Measurements from ENCODE around the gene DKK1.
A peak's percentile ranks its signal among the peaks of the same experiment; 100 is the strongest.
"Not testable (repeated sequence)": the region's sequence is repeated elsewhere in the genome, so short reads cannot be mapped to it uniquely, and the experiment has no call there.

DKK1 gene

DNA sequence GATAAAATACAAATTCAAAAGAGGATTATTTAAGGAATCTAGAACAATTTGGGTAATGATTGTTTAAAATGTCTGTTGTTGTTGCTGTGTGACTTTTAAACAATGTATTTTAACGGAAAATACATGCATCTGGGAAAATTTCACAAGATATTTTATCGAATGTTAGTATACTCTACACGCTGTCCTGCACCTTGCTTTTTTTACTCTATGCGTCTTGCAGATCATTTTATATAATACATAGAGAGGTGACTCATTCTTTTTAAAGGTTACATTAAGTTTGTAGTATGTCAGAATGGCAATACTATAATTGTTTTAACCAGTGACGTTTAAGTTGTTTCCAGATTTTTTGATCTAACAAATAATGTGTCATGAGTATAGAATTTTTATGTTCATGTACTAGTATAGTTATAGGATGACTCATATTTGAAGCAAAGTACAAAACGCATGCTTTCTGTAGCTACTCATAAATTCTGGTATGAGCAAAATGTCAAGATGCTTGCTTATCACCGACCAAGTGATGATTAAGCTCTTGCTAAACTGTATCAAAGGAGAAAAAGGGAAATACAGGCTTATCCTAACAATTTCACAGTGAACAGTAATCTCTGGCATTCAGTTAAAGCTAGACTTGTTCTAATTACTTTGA lies 4.9 kb downstream of the DKK1 start:
- peak; percentile 17 for DNase-seq

DNA sequence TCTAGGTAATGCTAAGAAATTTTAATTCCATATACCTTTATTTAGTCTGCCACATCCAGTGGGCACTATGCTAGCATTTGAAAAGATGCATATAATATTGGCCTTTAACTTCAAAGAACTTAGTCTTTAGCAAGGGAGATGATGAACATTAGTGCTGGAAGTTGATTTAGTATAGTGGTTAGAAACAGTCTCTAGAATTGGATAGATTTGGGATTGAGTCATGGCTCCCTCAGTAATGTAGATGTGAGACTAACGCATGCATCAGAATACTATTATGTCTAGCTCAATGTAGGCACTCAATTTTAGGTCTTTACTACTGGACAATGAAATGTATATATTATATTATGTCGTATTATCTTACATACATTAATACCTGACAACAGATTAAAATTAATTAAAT lies 5.8 kb downstream of the DKK1 start:
- no peak for DNase-seq

DNA sequence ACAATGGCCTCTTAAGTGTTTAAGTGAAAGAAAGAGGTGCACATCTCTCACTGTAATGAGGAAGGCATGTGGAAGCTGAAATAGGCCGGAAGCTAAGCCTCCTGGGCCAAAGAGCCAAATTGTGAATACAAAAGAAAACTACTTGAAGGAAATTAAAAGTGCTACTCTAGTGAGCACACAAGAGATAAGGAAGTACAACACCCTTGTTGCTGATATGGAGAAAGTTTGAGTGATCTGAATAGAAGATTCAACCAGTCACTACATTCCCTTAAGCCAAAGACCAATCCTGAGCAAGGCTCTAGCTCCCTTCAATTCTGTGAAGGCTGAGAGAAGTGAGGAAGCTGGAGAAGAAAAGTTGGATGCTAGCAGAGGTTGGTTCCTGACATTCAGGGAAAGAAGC lies 8.2 kb downstream of the DKK1 start:
- DNase-seq, result no peak

DNA sequence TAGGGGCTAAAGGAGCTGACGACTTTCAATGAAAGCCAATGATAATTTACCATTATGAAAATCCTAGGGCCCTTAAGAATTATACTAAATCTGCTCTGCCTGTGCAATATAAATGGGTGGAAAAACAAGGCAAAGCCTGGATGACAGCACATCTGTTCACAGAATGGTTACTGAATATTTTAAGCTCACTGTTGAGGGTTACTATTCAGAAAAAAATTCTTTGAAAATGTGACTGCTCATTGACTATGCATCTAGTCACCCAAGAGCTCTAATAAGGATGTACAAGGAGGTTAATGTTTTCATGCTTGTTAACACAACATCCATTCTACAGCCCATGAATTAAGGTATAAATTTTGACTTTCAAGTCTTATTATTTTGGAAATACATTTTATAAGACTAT lies 8.9 kb downstream of the DKK1 start:
- no peak for DNase-seq

DNA sequence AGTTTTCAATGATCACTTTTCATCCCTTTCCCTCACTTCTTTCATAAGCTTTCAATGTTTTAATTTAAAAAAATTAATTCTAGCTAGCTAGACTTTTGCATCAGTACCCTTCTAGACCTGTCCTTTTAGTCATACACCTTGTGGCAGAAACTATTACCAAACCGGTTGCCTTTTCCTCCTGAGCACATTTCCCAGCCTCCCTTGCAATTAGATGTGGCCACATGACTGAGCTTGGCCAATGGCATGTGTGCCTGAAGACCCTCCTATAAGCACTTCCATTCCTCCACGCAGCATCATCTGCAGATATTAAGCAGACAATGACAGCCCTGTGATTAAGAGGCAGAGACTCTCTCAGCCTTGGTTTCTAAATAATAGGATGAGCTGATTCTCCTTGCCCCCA lies 12.3 kb downstream of the DKK1 start:
- no peak for DNase-seq

DNA sequence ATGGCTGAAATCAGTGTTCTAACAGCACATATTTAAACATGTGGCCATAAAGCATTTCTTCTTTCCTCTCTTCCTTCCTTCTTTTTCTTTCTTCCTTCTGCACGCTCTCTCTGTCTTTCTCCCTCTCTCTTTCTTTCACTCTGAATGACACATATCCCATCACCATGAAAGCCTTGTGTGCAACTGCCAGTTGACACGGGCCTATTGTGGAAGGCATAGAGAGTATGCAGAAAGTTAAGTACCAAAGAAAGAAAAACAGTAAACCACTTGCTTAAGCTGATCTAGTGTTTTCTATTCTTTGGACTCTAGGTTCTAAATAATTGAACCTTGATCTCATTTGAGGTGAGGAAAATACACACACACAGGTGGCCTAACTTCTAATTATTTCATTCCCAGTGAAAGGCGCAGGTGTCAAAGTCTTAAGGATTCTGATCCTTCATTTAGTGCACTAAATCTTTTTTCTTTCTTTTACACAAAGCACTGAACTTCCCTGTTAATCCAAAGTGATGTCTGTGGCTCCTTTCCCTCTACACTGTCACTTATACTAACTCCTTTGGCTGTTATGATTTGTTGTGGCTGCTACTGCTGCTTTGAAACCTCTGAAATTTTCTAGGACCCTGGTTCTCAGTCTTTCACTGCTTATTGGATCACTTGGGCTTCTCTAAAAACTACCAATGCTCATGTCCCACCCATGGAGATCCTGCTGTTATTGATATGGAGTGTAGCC lies 17.7 kb downstream of the DKK1 start:
- no peak for DNase-seq

DNA sequence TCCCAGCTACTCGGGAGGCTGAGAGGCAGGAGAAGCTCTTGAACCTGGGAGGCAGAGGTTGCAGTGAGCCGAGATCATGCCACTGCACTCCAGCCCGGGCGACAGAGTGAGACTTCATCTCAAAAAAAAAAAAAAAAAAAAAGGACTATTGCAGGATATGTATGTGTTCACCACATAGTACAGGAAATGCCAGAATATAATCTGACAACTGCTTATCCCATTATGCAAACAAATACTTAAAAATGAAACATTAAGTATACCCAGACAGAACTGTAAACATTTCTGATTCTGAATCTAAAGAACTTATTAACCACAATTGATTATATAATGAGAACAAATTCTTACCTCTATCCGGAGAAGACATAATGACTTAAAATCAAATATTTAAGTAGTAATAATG lies 18.7 kb downstream of the DKK1 start:
- DNase-seq, result peak; percentile 24

DNA sequence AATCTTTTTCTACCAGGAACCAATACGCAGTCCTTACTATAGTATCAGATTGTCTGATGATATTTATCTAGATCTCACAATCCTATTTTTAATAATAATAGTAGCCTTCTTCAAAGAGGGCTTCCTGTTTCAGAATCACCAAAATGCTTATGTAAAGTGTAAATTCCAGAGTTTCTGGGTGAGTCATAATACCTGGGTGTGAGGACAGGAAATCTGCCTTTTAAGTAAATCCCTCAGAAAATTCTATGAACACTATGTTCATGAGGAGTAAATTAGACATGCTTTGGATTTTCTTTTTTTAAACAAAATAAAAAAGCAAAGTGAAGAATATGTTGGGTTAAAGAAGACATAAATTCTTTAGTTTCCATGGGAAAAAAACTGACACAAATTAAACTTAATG lies 20.5 kb downstream of the DKK1 start:
- peak; percentile 50 for DNase-seq

DNA sequence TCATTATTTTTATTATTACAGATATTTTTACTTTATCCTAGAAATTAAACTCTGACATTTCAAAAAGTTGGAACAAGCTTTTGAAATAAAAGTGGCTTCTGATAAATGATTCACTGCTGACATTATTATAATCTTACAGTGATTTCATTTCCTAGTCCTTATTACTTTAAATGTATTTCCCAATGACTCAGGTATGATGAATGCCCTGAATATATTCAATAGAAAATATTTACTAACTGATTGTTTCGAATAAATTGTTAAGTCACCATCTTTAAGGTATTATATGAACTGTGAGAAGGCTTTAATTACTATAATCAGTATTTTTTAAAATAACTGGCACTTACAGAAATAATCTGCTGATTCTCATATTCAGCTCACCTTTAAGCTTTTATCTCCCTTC lies 21.6 kb downstream of the DKK1 start:
- no peak for DNase-seq

DNA sequence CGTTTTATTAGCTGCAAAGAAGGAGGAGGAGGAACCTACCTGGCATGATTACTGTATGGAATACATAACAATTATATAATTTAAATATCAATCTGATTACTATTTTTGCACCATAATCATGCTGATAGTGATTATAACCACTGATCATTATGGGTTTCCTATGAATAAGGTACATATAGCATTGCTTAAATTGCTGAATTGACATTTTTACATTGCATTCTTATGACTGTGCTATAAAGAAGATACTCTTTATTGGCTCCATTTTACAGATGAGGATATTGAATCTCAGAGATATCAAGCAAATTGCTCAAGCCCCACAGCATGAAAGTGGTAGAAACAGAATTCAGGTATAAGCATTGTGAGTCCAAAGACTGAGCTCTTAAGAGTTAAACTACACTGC lies 23.1 kb downstream of the DKK1 start:
- no peak for DNase-seq

DNA sequence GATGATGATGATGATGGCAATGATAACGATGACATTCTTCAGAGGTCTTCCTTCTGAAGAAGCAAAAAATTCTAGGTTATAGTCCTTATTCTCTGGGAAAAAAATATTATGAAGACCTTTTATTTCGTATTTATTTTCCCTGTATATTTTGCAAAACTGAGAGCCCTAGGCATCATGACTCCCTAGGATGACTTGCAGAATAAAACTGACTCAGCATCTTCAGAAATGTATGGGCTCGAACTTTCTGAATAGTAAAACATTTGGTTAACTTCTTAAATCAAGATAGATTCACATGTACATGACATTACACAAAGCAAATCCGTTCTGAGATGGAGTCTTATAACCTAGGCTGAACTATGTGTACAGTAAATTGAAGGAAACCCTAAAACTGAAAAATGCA lies 29.4 kb downstream of the DKK1 start:
- no peak for DNase-seq

DNA sequence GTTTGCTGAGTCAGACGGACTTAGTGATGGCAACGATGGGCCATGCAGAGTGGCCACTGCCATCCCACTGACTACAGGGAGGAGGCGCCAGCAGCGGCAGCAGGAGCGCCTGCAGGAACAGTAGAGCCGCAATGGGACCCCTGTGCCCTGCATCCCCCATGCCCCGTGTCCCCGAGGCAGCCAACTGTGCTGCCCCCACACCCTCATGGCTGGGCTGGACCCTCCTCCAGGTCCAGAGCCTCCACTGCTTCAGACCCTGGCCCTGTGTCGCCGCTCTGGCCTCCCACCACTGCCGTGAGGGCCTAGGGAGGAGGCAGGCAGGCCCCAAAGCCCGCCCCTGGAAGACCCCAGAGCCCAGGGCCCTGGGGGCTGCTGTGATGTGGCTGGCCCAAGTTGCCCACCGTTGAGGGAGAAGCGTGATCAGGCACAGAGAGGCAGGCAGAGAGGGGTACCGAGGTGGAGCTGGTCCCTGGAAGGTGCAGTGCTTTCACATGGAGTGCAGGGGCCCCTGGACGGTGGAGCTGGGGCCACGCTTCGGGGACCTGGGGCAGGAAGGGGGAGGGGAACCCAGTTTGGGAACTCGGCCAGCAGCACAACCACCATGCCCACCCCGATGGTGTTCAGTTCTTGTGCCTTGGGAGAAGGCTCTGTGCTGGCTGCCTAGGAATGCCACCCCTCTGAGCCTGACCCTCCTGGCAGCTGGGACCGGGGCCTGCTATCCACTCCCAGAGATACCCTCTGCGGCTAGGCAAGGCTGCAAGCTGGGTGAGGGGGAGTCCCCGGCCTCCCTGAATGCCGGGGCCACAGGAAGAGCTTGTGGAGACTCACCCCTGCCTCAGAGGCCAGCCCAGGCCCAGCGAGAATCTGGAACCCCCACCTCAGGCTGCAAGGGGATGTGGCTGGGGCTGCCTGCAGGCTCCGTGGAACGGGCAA lies 32.6 kb downstream of the DKK1 start:
- no peak for DNase-seq

DNA sequence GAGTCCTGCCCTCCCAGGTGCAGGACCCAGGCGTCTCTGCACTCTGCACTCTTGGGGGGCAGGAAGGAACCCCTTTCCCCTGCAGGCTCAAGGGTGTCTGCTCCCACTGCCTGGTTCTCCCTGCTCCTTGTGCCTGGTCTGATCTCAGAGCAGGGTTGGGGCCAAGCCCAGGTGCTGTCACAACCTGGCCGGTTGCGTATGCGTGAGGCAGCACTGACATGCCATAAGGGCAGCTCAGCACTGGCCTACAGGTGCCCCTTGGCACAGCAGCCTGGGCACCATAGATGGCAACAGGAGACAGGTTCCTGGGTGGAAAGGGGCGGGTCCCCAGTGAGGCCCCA lies 33.2 kb downstream of the DKK1 start:
- DNase-seq, result no peak

DNA sequence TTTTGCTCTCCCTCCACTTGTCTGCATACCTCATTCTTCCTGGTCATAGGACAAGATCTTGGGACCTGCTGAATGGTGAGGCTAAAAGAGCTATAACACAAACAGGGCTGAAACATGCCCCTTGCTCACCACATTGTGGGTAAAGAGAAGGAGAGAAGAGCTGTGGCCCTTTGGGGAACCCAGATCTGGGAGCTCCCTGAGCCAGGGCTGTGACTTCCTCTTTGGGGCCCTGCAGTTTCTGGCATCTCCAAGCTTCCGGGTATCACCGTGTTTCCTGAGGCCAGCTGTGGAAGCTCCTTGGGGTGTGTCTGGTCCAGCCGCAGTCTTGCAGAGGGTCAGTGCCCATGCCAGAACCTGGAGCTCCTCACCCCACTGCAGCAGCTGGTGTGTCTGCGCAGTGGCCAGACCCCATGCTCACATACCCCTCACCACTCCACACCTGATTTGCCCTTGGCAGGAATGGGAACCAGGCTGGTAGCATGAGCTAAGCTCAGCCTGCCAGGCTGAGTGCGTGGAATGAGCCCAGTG lies 34.0 kb downstream of the DKK1 start:
- DNase-seq, result no peak

DNA sequence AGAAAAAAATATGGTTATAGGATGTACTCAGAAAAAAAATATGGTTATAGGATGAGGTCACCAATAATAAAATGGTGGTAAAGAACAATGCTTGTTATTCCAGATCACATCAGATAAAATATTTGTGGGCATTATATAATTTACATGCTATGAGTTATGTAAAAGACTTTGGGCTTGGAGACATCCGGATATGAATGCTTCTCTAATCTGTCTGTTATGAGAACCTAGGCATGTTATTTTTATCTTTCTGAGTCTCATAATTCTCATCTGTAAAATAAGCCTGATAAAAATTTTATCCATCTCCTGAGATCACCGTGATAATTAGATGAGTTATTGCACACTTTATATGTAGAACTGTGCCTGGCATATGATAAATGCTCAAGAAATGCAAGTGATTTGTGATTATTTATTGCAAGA lies 37.8 kb downstream of the DKK1 start:
- DNase-seq, result no peak

DNA sequence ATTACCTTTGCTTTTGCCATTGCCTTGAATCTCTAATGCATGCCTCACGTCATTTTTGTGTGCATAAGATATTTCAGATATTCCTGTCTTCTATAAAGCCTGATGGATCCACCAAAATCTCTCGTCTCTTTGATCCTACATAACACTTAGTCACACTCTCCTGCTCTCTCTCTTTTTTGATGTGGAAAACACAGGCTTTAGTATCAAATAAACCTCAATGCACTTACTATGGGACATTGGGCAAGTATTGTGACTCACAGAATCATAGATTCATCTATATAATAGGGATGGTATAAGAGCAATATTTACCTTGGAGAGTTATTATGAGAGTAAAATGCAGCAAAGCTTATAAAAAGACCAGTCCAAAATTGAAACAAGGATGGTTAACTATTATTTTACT lies 39.1 kb downstream of the DKK1 start:
- DNase-seq, result no peak

DNA sequence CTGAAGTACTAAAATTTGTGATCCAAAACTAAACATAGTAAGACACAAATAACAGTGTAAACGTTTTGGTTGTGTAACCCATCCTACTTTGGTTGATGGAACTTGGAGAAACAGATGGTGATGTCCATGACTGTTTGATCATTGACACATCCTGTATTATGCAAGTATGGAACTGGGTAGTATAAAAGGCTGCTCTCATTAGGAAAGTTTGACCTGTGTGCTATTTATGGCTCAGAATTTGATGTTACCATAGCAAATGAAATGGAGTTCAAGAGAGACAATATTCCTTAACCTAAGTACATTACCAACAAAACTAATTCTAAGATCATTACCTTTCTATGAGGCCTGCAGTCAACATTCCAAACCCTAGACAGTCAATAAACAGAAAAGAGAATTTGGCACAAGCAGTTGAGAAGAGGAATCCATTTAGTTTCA lies 39.9 kb downstream of the DKK1 start:
- DNase-seq, result no peak

DNA sequence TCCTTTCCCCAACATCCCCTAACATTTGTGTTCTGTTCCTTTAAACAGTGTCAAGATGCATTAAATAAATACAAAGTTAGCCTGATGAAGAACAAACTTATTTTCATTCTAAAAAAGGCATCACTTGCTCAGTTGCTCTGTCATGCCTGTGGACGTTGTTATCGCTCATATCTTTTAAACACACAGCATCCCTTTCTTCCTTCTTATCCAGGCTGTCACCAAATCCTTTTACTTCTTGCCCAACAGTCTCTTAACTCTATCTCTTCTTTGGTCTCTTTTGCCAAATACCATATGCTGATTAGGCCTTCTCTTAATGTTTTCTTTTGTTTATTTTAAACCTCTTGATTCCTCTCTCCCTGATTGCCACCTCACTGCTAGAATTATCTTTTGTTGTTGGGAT lies 43.9 kb downstream of the DKK1 start:
- DNase-seq, result no peak

DNA sequence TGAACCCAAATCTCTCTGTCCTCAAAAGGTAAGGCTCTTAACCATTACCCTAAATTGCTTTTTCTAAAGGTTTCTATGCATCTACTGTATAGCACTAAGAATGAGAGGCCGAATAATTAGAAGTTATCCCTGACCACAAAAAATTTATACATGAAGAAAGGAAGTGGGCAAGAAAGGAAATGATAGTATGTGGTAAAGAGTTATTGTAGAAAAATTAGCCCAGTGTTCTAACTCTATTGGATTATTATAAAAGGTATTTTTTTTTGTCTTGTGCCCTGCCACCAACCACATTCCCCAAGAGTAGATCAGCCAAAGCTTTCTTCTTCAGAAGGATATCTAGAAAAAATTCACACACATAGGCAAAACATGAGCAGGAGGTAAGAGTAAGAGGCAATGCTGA lies 45.4 kb downstream of the DKK1 start:
- DNase-seq, result no peak

DNA sequence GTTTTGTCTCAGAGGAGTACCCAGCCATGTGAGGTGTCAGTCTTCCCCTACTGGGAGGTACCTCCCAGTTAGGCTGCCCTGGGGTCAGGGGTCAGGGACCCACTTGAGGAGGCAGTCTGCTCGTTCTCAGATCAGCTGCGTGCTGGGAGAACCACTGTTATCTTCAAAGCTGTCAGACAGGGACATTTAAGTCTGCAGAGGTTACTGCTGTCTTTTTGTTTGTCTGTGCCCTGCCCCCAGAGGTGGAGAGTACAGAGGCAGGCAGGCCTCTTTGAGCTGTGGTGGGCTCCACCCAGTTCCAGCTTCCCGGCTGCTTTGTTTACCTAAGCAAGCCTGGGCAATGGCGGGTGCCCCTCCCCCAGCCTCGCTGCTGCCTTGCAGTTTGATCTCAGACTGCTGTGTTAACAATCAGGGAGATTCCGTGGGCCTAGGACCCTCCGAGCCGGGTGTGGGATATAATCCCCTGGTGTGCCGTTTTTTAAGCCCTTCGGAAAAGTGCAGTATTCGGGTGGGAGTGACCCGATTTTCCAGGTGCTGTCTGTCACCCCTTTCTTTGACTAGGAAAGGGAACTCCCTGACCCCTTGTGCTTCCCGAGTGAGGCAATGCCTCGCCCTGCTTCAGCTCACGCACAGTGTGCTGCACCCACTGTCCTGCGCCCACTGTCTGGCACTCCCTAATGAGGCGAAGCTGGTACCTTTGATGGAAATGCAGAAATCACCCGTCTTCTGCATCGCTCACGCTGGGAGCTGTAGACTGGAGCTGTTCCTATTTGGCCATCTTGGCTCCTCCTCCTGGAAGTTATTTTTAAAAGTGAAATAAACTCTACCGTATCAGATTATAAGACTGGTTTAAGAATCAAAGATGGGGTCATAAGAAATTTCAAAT lies 51.7 kb downstream of the DKK1 start:
- not testable (repeated sequence) for DNase-seq
